Measurements from ENCODE around the gene RAB11B.
A peak's percentile ranks its signal among the peaks of the same experiment; 100 is the strongest.
"Not testable (repeated sequence)": the region's sequence is repeated elsewhere in the genome, so short reads cannot be mapped to it uniquely, and the experiment has no call there.

RAB11B gene

DNA sequence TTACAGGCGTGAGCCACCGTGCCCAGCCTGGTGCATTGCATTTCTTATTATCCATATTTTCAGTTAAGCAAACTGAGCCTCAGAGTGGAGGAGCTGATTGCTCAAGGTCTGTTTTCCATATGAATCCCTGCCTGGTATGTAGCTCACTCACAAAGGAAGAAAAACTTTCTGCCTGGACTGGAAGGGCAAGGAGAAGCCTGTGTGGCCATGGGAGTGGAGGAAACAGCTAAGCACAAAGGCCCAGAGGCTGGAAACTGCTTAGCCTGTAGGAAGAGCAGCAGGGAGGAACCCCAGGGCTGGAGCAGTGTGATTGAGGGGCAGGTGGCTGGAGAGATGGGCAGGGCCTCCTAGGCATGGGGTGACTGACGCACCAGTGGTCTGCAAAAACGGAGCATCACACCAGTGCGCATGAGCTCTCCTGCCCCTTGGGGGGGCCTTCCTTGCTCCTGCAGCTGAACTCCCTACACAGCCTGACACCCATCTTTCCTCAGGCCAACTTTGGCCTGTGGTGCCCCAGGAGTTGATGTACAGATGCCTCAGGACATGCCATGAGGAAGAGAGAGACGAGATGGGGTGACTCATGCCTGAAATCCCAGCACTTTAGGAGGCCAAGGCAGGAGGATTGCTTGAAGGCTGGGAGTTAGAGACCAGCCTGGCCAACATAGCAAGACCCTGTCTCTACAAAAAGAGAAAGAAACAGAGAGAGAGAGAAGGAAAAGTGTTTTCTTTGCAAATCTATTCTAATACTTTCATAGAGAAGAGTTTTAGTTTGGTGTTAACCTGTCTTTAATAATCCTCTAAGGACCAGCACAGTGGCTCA, 51.8 kb downstream of the RAB11B start:
- no peak for DNase-seq

DNA sequence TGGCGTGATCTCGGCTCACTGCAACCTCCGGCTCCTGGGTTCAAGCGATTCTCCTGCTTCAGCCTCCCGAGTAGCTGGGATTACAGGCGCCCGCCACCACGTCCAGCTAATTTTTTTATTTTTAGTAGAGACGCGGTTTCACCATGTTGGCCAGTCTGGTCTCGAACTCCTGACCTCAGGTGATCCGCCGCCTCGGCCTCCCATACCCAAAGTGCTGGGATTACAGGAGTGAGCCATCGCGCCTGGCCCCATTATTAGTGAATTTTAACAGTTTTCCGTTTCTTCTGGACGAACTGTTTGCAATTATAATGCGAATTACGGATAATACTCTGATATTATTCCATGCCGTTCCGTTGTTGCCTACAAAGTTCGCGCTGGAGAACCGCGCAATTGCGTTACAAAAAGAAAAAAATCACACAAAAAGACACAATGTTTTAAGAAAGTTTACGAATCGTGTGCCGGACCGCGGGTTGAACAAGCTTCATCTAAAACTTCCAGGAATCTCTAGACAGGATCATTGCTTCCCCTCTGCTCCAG, 54.0 kb downstream of the RAB11B start:
- not testable (repeated sequence) for DNase-seq

DNA sequence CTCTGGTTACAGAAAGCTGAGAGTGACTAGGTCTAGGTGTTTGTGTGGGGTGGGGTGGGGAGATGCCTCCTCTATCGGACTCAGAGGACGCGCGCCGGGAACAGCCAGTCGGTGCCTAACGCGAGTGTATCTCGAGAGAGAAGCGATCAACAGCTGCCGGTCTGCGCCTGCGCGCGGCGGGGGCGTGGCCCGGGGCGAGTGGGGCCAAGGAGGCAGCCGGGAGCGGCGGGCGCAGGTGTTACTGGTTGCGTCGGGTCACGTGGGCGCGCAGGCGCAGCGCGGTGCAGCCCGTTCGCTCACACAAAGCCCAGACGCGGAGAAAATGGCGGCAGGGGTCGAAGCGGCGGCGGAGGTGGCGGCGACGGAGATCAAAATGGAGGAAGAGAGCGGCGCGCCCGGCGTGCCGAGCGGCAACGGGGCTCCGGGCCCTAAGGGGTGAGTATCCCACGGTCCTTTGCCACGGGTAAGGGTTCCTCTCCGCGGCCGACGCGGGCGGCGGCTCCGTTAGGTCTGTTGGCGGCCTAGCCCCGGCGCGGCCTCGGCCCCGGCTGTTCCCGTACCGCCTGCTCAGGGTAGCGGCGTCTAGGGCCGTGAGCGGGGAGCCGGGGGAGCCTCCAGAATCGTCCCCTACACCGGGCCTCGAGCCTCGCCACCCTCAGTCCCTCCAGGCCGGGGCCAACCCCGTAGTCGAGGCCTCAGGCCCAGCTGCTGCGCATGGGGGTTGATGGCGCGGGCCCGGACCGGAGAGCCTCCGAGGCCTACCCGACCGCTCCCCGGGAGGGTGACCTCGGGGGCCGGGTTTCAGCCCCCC, 54.7 kb downstream of the RAB11B start, which contains the start of gene HNRNPM:
TSS of gene HNRNPM (plus strand) at position 299 of the 811 bp plus-strand sequence. CDS start at position 323, 24 bp downstream.
- DNase-seq, result peak; percentile 99

DNA sequence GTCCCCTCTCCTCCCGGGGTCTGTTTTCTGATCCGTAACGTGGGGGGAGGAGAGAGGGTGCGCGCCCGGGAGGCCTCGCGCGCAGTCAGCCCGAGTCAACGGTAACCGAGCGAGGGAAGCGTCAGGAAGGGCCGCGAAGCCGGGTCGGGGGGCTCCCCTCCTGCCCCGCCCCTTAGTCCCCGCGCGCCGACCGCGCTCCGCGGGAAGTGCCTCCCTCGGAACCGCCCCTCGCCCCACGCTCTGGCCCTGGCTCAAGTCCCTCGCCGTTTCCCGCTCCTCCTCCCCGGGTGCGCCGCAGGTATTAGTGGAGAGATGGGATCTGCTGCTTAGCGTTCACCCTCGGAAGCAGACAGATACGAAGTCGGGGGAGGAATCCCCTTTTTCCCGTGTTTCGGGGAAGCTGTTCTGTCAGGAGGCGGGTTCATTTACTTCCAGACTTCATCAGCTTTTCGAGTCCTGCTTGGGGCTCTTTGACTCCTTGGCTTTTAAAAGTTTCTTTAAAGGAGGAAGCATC, 55.4 kb downstream of the RAB11B start:
- peak; percentile 6 for DNase-seq

DNA sequence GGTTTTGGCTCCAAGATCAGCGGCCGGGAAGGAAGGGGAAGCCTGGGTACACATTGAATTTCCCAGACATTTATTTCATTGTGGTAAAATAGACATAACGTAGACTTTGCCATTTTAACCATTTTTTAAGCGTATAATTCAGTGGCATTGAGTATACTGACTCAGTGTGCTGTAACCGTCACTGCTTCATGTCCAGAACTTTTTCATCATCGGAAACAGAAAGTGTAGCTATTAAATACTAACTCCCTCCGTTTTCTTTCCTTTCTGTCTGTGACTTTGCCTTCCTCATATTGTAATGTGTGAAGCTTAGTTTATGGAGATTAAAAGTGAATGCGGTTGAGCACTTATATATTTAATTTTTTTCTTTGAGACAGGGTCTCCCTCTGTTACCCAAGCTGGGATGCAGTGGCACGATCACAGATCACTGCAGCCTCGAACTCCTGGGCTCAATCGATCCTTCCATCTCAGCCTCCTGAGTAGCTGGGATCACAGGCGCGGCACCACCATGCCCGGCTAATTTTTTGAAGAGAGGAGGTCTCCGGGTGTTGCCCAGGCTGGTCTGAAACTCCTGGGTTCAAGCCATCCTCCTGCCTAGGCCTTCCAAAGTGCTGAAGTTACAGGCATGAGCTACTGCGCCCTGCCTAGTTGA, 56.0 kb downstream of the RAB11B start:
- DNase-seq, result no peak

DNA sequence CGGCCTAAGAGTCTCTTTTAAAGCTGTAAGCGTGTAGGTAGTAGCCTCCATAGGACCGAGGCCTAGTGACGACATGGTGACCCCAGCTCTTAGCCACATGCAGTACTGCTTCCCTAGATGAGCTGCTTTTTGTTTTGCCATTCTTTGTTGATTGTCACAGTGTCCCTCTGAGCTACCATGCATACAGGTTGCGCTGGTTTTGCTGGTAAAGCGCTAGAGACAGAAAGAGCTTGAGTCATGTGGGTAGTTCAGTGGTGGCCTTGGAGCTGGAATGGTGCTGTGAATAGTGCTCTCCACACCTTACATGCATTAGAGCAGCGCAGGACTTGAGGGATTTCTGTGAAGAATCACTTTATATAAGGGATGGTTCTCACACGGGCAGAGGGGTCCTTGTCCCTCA, 59.7 kb downstream of the RAB11B start:
- no peak for DNase-seq

DNA sequence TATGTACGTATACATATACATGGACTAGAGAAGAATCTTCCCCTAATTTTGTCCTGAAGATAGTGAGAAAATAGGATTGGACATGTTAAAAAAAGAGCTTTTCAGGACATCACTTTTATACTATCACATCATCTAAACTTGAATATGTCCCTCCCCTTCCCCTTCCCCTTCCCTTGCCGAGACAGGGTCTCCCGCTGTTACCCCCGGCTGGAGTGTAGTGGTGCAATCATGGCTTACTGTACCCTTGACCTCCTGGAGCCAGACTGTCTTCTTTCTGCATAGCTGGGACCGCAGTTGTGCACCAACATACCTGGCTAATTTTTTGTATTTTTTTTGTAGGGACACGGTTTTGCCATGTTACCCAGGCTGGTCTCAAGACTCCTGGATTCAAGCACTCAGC, 61.2 kb downstream of the RAB11B start:
- no peak for DNase-seq

DNA sequence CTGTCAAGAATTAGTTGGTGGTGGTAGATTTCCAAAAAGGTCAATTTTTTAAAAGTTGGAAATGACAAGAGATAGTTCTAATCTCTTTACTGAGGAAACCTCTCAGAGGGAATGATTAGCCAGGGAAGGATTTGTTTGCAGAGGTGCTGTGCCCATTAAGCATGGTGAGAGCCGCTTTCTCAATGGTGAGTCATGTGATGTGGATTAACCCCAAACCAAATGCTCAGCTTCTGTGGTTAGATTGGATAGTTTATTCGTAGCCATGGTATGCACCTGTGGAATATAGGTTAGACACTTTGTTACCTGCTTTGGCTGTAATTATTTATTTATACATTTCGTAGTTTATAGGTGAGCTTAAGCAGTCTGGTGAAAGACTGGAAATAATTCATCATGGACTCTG, 61.7 kb downstream of the RAB11B start:
- DNase-seq, result no peak

DNA sequence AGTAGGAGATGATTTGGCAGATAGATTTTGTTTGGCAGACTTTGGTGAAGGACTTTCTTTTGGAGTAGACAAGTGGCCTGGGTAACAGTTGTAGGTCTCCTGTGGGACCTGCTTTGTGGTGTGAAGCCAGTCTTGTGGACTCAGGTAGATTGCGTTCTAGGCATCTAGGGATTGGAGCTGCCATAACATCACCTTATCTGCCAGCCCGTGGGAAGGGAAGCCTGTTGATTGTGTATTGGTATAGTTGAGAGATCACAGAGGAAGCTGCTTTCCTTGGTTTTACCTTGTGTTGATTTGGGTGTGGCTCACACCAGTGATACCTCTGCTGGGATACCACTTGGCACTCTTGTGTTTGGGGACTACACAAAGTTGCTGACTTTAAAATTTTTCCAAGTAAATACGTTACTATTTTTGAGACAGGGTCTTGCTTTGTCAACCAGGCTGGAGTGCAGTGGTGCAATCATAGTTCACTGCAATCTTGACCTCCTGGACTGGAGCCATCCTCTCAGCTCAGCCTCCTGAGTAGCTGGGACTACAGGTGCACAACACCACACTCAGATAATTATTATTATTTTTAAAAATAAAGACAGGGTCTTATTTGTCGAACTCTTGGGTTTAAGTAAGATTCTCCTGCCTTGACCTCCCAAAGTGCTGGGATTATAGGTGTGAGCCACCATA, 62.4 kb downstream of the RAB11B start:
- DNase-seq, result no peak

DNA sequence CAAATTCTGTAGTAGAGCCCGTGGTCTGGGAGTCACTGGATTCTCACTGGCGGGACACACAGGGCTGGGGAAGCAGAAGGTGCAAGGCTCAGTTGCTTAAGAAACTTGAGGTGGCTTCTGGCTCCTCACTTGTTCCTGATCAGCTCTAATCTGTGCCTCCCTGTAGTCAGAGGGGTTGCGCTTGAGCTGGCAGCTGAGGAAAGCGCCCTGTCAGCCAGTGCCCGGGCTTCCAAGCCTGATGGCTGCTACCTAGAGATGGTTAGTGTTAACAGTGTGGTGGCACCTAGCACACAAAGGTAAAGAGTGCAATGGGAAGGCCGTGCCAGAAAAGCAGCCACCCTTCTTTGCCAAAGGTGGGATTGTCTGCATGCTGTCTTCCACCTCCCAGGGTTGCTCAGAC, 63.5 kb downstream of the RAB11B start:
- no peak for DNase-seq
